Hepatocyte (in vitro differentiated cells): ENCODE measurements around the gene HPS6. TPM values are rescaled to one million over a fixed set of nuclear protein-coding genes. Genes with fewer than 3 reads are reported as not detected.

Source experiments
- DNase-seq: peaks from one replicate; pipeline ENCODE4 v3.0.0-alpha.2; 2016; ENCODE audit warnings: low spot score
- H2AFZ ChIP-seq: fragments of 200-600 bp; sonication (generic); 2 replicates; pipeline ENCODE4 v1.6.0; 2016; ENCODE audit warnings: antibody characterized with exemption, mild to moderate bottlenecking
- H3K27ac ChIP-seq: fragments of 200-600 bp; sonication (generic); 2 replicates; pipeline ENCODE4 v1.5.1; 2016; ENCODE audit warnings: mild to moderate bottlenecking
- H3K27me3 ChIP-seq: fragments of 200-600 bp; sonication (generic); 2 replicates; pipeline ENCODE4 v1.6.1; 2016
- H3K36me3 ChIP-seq: fragments of 200-600 bp; sonication (generic); replicated peaks from 2 replicates; pipeline ENCODE4 v1.5.1; 2016; ENCODE audit warnings: low read depth; ENCODE audit not compliant: insufficient read depth
- H3K4me1 ChIP-seq: fragments of 200-600 bp; sonication (generic); 2 replicates; pipeline ENCODE4 v1.5.1; 2016; ENCODE audit warnings: mild to moderate bottlenecking, moderate library complexity; ENCODE audit not compliant: insufficient read depth
- H3K4me2 ChIP-seq: fragments of 200-600 bp; sonication (generic); 2 replicates; pipeline ENCODE4 v1.6.0; 2016
- H3K4me3 ChIP-seq: fragments of 200-600 bp; sonication (generic); 2 replicates; pipeline ENCODE4 v1.5.1; 2016; ENCODE audit warnings: mild to moderate bottlenecking
- H3K79me2 ChIP-seq: fragments of 200-600 bp; sonication (generic); 2 replicates; pipeline ENCODE4 v1.6.0; 2017; ENCODE audit warnings: mild to moderate bottlenecking
- H3K9me2 ChIP-seq: fragments of 200-600 bp; sonication (generic); replicated peaks from 2 replicates; pipeline ENCODE4 v1.6.0; 2017; ENCODE audit warnings: mild to moderate bottlenecking; ENCODE audit not compliant: insufficient read depth
- H3K9me3 ChIP-seq: fragments of 200-600 bp; sonication (generic); 2 replicates; pipeline ENCODE4 v1.5.1; 2016; ENCODE audit warnings: low read depth, mild to moderate bottlenecking
- H4K20me1 ChIP-seq: fragments of 200-600 bp; sonication (generic); 2 replicates; pipeline ENCODE4 v1.6.0; 2016; ENCODE audit warnings: mild to moderate bottlenecking; ENCODE audit not compliant: insufficient read depth, poor library complexity, severe bottlenecking
- CTCF ChIP-seq: fragments of 200-600 bp; sonication (generic); IDR thresholded peaks from 2 replicates; pipeline ENCODE4 v1.5.1; 2016; ENCODE audit warnings: antibody characterized with exemption, mild to moderate bottlenecking; ENCODE audit not compliant: poor library complexity
- EZH2 ChIP-seq: fragments of 200-600 bp; sonication (generic); IDR thresholded peaks from 2 replicates; pipeline ENCODE4 v1.6.1; 2016; ENCODE audit warnings: antibody characterized with exemption, mild to moderate bottlenecking, borderline replicate concordance
- EZH2phosphoT487 ChIP-seq: fragments of 200-600 bp; sonication (generic); IDR thresholded peaks from one replicate; pipeline ENCODE4 v1.6.1; 2018; ENCODE audit warnings: antibody characterized with exemption, mild to moderate bottlenecking, low read depth, moderate library complexity; ENCODE audit not compliant: unreplicated experiment, severe bottlenecking
- WGBS: methylation state at CpG from one replicate; pipeline ENCODE4 v1.1.6; 2016; ENCODE audit warnings: low lambda C conversion rate; ENCODE audit errors: missing lambda C conversion rate; 5-methylcytosine and 5-hydroxymethylcytosine counted together
- polyA plus RNA-seq: library from polyadenylated mRNA; unstranded; fragments of >200 nt; fragmentation: Nextera tagmentation; extraction: Ambion mirVana; gene quantifications from 2 replicates; pipeline ENCODE4 v1.2.1, GENCODE V29; 2016
- total RNA-seq: library from RNA; depleted of rRNA; stranded (reverse); fragments of >200 nt; gene quantifications from 2 replicates; pipeline ENCODE4 v1.2.3, GENCODE V29; 2014

The HPS6 gene
- total RNA-seq (22.4 and 24.6 TPM in 2 replicates), polyA plus RNA-seq (18.0 and 25.2 TPM in 2 replicates)

GRCh38 chr10:102064868-102065560 is at the start of gene HPS6:
Gene HPS6, plus strand, starts transcription at chr10:102065349. Its CDS starts 126 bp downstream, at chr10:102065475.
- 3% methylated on average over 57 of the region's 61 CpGs for WGBS
- TF ChIP-seq CTCF (peak; percentile 19), EZH2 (no peak)
- Histone ChIP-seq H3K27me3 (no peaks in the 10 kb centered on the region), H3K4me3 (peak within 1 kb of the TSS; percentile 80), H3K9me3 (no peaks in the 10 kb centered on the region), H3K4me2 (peak within 1 kb of the TSS; percentile 99), H3K4me1 (peaks cover 18% of the 10 kb centered on the region), H2AFZ (peak within 1 kb of the TSS; percentile 69), H4K20me1 (peaks cover 13% of the 10 kb centered on the region), H3K27ac (peak within 1 kb of the TSS; percentile 91), H3K36me3 (no peaks in the 10 kb centered on the region), H3K79me2 (peaks cover 31% of the 10 kb centered on the region), H3K9me2 (no peaks in the 10 kb centered on the region)
- peak; percentile 97 for DNase-seq

GRCh38 chr10:102016416-102016815 is 48.7 kb upstream of the HPS6 start:
- H3K4me1 ChIP-seq: no peaks in the 10 kb centered on the region
- no peaks in the 10 kb centered on the region for H3K9me2 ChIP-seq
- no peak overlapping the region for H2AFZ ChIP-seq
- no peaks in the 10 kb centered on the region for H3K36me3 ChIP-seq
- H3K27ac ChIP-seq: no peak overlapping the region
- no peak overlapping the region for H3K4me2 ChIP-seq
- no peaks in the 10 kb centered on the region for H3K79me2 ChIP-seq
- no peak overlapping the region for H3K4me3 ChIP-seq
- TF ChIP-seq EZH2phosphoT487 (no peak), EZH2 (no peak), CTCF (no peak)
- no peaks in the 10 kb centered on the region for H4K20me1 ChIP-seq
- H3K27me3 ChIP-seq: no peaks in the 10 kb centered on the region
- no peak for DNase-seq
- H3K9me3 ChIP-seq: no peaks in the 10 kb centered on the region

DNA sequence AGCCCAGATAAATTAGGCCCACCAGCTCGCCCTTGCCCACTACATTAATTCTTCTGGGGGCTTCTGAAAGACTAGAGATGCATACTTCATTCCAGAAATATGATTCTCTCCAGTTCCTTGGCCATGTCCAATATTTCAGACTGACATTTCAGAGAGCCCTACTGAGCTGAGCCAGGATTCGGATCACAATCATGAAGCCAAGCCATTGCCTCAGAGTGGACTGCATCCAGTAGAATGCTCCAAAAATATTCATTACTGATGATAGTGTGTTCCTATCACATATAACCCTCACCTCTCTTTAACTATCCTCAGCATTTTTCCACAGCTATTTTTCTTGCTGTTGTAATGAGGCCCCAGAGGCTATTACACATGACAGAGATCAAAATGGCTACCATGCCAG is 47.9 kb upstream of the HPS6 start:
- no peaks in the 10 kb centered on the region for H3K27me3 ChIP-seq
- no peaks in the 10 kb centered on the region for H3K79me2 ChIP-seq
- no peaks in the 10 kb centered on the region for H3K9me2 ChIP-seq
- no peaks in the 10 kb centered on the region for H3K36me3 ChIP-seq
- DNase-seq: no peak
- H3K27ac ChIP-seq: no peak overlapping the region
- no peaks in the 10 kb centered on the region for H4K20me1 ChIP-seq
- TF ChIP-seq EZH2 (no peak), CTCF (no peak), EZH2phosphoT487 (no peak)
- no peak overlapping the region for H2AFZ ChIP-seq
- WGBS: 90% methylated on average over 2 of the region's 2 CpGs
- no peaks in the 10 kb centered on the region for H3K4me1 ChIP-seq
- H3K9me3 ChIP-seq: no peaks in the 10 kb centered on the region
- H3K4me2 ChIP-seq: no peak overlapping the region
- no peak overlapping the region for H3K4me3 ChIP-seq

DNA sequence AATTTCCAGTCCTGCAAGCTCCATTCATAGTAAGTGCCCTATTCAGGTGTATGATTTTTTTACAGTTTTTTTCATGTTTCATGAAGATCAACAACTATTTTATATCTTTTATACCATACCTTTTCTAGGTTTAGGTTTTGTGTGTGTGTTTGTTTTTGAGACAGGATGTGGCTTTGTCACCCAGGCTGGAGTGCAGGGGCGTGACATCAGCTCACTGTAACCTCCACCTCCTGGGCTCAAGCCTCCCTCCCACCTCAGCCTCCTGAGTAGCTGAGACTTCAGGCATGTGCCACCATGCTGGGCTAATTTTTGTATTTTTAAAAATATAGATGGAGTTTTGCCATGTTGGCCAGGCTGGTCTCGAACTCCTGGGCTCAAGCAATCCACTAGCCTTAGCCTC is 44.2 kb upstream of the HPS6 start:
- 100% methylated on average over 2 of the region's 2 CpGs for WGBS
- TF ChIP-seq CTCF: no peak
- no peak for TF ChIP-seq EZH2phosphoT487
- no peak for TF ChIP-seq EZH2
- H3K36me3 ChIP-seq: no peaks in the 10 kb centered on the region

More for the DNA sequence above, 44.2 kb upstream of the HPS6 start:
- no peak for DNase-seq
- H3K27me3 ChIP-seq: no peaks in the 10 kb centered on the region
- H3K9me2 ChIP-seq: no peaks in the 10 kb centered on the region
- no peaks in the 10 kb centered on the region for H3K79me2 ChIP-seq
- H3K9me3 ChIP-seq: no peaks in the 10 kb centered on the region
- H2AFZ ChIP-seq: no peak overlapping the region
- H3K4me2 ChIP-seq: no peak overlapping the region
- H4K20me1 ChIP-seq: no peaks in the 10 kb centered on the region
- no peak overlapping the region for H3K4me3 ChIP-seq
- no peak overlapping the region for H3K27ac ChIP-seq
- no peaks in the 10 kb centered on the region for H3K4me1 ChIP-seq
